Tibial artery (tissue), 4 donors: ENCODE data around the gene SECISBP2.
A peak's percentile ranks its signal among the peaks of the same experiment; 100 is the strongest.

Source experiments
- DNase-seq, 2 donors: peaks; one replicate each; pipeline ENCODE4 v3.0.0-alpha.2; 2019
- H3K27ac ChIP-seq, 2 donors: fragments of 200-600 bp; sonication (generic) in 1 of 2; 1 replicate in 1 of 2; 2 replicates in 1 of 2; pipeline ENCODE4 v1.5.1; 2018 to 2019; ENCODE audit warnings: mild to moderate bottlenecking in 1 of 2
- H3K27me3 ChIP-seq, 2 donors: fragments of 200-600 bp; sonication (generic) in 1 of 2; one replicate each; pipeline versions ENCODE4 v1.5.1 to v1.6.0; 2016 to 2019
- H3K36me3 ChIP-seq, 3 donors: fragments of 200-600 bp; sonication (generic) in 2 of 3; one replicate each; pipeline ENCODE4 v1.5.1; 2016 to 2019; ENCODE audit warnings: mild to moderate bottlenecking in 2 of 3
- H3K4me1 ChIP-seq, 4 donors: fragments of 200-600 bp; sonication (generic) in 2 of 4; 1 replicate in 3 of 4; 2 replicates in 1 of 4; pipeline ENCODE4 v1.5.1; 2016 to 2019
- H3K4me3 ChIP-seq, 2 donors: fragments of 200-600 bp; sonication (generic) in 1 of 2; 1 replicate in 1 of 2; 2 replicates in 1 of 2; pipeline ENCODE4 v1.5.1; 2018 to 2019; ENCODE audit warnings: mild to moderate bottlenecking in 2 of 2
- H3K9me3 ChIP-seq, 3 donors: fragments of 200-600 bp; sonication (generic) in 1 of 3; one replicate each; pipeline ENCODE4 v1.5.1; 2016 to 2019
- intact Hi-C: fragments of 100-400 bp; cut with DNase I; formaldehyde crosslinking; loops from one replicate; pipeline ENCODE4 v1.15.0; 2023; ENCODE audit warnings: low total_unique reads
- TF ChIP-seq, protein P1 (sequence below), 2 experiments: fragments of 200-600 bp in 1 of 2; fragments of 450-650 bp in 1 of 2; IDR thresholded peaks; one replicate each; pipeline ENCODE4 v1.5.1; 2017 to 2019; ENCODE audit warnings: antibody characterized with exemption in 2 of 2, mild to moderate bottlenecking in 1 of 2, moderate library complexity in 1 of 2

SECISBP2 gene

DNA sequence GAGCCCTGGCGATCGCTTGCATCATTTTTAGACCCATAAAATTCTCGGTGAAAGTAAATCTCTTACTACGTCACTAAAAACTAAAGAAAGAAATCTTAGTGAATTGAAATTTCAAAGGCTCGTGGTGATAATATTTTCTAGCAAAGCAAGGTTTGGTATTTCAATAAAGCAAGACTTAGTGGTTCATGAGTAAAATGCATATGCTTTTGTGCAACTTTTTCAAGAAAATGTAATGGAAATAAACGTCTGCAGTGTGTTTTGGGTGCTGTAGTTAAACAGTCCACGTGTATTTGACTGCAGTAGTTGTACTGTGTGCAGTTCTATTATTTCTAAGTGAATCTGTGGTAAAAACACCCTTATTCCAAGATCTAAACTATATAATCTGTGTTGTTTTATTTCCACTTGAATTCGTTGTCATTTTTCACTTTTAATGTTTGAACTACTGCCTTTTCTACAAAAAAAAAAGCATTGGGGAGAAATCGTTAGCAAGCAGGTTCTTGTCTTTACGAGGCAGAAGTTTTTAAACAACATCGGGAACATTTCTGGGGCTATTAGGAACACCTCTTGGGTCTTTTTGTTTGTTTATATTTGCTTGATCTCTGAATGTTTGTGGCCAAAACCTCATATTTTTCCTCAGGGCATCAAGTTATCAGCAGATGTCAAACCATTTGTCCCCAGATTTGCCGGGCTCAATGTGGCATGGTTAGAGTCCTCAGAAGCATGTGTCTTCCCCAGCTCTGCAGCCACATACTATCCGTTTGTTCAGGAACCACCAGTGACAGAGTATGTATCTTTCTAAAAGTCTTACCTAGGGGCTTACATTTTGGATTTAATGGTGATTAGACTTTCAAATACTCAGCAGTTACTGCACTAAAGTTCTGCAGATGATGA lies 960 bp downstream of the SECISBP2 start:
- Histone ChIP-seq H3K9me3 (no peaks in the 10 kb centered on the region), H3K27me3 (no peaks in the 10 kb centered on the region), H3K4me3 (peak overlapping the region; percentile 75 to 88), H3K4me1 (peaks cover 0 to 42% (median 14%) of the 10 kb centered on the region in 4 donors), H3K27ac (peak overlapping the region; percentile 97 to 100), H3K36me3 (no peaks in the 10 kb centered on the region)
- intact Hi-C loops = loop anchor here (5.0 kb wide), 1 partner anchor 363 kb away; no protein-coding TSS in a partner anchor
- TF ChIP-seq, protein P1, sequence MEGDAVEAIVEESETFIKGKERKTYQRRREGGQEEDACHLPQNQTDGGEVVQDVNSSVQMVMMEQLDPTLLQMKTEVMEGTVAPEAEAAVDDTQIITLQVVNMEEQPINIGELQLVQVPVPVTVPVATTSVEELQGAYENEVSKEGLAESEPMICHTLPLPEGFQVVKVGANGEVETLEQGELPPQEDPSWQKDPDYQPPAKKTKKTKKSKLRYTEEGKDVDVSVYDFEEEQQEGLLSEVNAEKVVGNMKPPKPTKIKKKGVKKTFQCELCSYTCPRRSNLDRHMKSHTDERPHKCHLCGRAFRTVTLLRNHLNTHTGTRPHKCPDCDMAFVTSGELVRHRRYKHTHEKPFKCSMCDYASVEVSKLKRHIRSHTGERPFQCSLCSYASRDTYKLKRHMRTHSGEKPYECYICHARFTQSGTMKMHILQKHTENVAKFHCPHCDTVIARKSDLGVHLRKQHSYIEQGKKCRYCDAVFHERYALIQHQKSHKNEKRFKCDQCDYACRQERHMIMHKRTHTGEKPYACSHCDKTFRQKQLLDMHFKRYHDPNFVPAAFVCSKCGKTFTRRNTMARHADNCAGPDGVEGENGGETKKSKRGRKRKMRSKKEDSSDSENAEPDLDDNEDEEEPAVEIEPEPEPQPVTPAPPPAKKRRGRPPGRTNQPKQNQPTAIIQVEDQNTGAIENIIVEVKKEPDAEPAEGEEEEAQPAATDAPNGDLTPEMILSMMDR (IDR thresholded peaks at IDR 0.05) = no peak
- no peak for DNase-seq

DNA sequence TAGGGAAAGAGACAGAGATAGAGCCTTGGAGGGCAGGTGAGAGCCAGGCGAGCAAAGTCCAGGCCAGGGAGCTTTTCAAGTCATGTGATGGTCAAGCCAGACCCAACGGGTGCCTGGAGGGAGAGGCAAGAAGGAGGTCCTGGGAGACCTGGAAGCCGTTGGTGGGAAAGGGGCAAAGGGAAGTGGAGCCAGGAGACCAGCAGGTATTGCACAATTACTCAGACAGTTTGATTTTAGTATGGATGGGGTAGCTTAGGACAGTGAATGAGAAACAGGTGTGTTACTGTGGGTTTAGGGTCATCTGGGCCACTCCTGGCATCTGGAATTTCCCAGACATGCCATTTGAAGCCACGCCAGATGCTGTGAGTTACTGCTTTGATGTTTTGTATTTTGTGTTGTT lies 5.1 kb downstream of the SECISBP2 start:
- H3K4me3 ChIP-seq = no peak overlapping the region
- peaks cover 0 to 38% (median 8%) of the 10 kb centered on the region in 4 donors for H3K4me1 ChIP-seq
- H3K27ac ChIP-seq = no peak overlapping the region
- no peaks in the 10 kb centered on the region for H3K9me3 ChIP-seq
- DNase-seq = no peak
- no peaks in the 10 kb centered on the region for H3K27me3 ChIP-seq
- H3K36me3 ChIP-seq = peaks cover 16 to 29% (median 23%) of the 10 kb centered on the region in 3 donors
- TF ChIP-seq, protein P1 (IDR thresholded peaks at IDR 0.05) = no peak
- intact Hi-C loops = no loop called here

DNA sequence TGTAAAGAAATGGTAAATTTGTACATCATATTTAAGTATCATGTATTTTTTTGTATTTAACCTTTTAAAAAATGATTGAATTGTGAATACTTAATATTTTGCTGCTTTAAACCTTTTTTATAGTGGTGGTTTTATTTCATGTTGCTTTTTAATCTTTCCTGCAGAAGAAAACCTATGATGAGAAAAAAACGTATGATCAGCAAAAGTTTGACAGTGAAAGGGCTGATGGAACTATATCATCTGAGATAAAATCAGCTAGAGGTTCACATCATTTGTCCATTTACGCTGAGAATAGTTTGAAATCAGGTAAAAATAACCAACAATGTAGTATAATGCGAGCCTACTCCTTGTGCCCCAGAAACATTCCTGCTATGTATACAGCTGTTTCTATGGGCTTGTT lies 7.4 kb downstream of the SECISBP2 start:
- Histone ChIP-seq H3K9me3 (no peaks in the 10 kb centered on the region), H3K27me3 (no peaks in the 10 kb centered on the region), H3K27ac (no peak overlapping the region), H3K36me3 (peaks cover 40 to 52% (median 46%) of the 10 kb centered on the region in 3 donors), H3K4me1 (peaks cover 0 to 20% (median 0%) of the 10 kb centered on the region in 4 donors), H3K4me3 (no peak overlapping the region)
- TF ChIP-seq, protein P1 (IDR thresholded peaks at IDR 0.05) = no peak
- DNase-seq = no peak
- intact Hi-C loops = no loop called here

DNA sequence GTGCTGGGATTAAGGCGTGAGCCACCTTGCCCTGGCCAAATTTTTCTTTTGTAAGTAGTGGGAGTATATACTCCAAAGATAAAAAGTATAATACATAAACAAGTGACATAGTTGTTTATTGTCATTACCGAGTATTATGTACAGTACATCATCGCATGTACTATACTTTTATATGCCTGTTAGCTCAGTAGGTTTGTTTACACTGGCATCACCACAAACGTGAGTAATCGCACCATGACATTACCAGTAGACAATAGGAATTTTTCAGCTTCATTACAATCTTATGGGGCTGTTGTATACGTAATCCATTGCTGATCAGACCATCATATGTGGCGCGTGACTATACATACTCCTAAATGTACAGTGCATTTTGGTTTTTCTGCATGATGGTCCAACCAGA lies 9.8 kb downstream of the SECISBP2 start:
- H3K27ac ChIP-seq = no peak overlapping the region
- peaks cover 54 to 74% (median 65%) of the 10 kb centered on the region in 3 donors for H3K36me3 ChIP-seq
- no peaks in the 10 kb centered on the region for H3K27me3 ChIP-seq
- no peak overlapping the region for H3K4me3 ChIP-seq
- H3K4me1 ChIP-seq = peaks cover 0 to 8% (median 0%) of the 10 kb centered on the region in 4 donors
- DNase-seq = no peak
- TF ChIP-seq, protein P1 (IDR thresholded peaks at IDR 0.05) = no peak
- intact Hi-C loops = no loop called here
- H3K9me3 ChIP-seq = no peaks in the 10 kb centered on the region

DNA sequence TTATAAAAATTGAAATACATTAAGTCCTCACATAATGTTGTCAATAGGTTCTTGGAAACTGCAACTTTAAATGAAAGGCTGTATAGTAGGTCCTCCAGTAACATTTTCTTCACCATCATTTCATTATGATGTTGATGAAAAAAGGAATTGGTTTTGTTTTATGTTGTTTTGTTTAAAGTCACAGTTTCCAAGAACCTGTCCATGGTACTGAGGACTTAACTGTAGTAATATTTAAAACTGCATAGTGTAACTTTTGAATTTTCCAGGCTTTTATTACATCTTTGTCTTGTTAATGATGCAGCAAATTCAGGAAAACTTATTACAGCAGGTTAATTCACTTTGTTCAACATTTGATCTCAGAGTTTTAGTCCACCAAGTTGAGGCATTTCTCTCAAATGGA lies 11.6 kb downstream of the SECISBP2 start:
- no peak for DNase-seq
- intact Hi-C loops = no loop called here

More for the DNA sequence above, 11.6 kb downstream of the SECISBP2 start:
- H3K4me1 ChIP-seq = no peaks in the 10 kb centered on the region
- TF ChIP-seq, protein P1 (IDR thresholded peaks at IDR 0.05) = no peak
- no peak overlapping the region for H3K4me3 ChIP-seq
- H3K9me3 ChIP-seq = no peaks in the 10 kb centered on the region
- H3K27me3 ChIP-seq = no peaks in the 10 kb centered on the region
- peaks cover 72 to 92% (median 84%) of the 10 kb centered on the region in 3 donors for H3K36me3 ChIP-seq
- no peak overlapping the region for H3K27ac ChIP-seq
